Fibroblast of skin of left quadriceps (primary cell): ENCODE results near the gene FAM83F.

Experiments
- DNase-seq, 2 experiments: peaks; one replicate each; pipeline ENCODE4 v3.0.0-alpha.2; 2013; ENCODE audit warnings: low read depth in 2 of 2

FAM83F gene

GRCh38 chr22:39965748-39966147 lies 29.0 kb upstream of the FAM83F start:
- no peak for DNase-seq

DNA sequence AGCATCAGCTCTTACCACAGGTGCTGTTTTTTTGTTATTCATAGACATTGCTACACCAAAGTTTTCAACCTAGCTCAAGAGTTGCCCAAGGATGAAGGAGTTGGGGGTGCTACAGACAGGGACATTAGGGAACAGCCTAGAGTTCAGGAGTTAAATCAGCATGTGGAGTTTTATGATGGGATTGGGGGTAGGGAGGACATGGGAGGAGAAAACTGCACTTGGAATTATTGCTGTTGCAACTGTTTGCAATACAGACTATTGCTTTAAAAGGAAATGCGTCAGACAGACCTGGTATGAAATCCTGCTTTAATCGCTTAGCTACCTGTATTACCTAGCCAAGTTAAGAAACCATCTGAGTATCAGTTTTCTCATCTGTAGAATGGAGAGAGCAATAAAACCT lies 28.3 kb upstream of the FAM83F start:
- peak in 1 of 2 experiments; percentile 14 for DNase-seq

- DNase-seq: no peak
Observed at GRCh38 chr22:39967103-39967829, 27.5 kb upstream of the FAM83F start.

DNA sequence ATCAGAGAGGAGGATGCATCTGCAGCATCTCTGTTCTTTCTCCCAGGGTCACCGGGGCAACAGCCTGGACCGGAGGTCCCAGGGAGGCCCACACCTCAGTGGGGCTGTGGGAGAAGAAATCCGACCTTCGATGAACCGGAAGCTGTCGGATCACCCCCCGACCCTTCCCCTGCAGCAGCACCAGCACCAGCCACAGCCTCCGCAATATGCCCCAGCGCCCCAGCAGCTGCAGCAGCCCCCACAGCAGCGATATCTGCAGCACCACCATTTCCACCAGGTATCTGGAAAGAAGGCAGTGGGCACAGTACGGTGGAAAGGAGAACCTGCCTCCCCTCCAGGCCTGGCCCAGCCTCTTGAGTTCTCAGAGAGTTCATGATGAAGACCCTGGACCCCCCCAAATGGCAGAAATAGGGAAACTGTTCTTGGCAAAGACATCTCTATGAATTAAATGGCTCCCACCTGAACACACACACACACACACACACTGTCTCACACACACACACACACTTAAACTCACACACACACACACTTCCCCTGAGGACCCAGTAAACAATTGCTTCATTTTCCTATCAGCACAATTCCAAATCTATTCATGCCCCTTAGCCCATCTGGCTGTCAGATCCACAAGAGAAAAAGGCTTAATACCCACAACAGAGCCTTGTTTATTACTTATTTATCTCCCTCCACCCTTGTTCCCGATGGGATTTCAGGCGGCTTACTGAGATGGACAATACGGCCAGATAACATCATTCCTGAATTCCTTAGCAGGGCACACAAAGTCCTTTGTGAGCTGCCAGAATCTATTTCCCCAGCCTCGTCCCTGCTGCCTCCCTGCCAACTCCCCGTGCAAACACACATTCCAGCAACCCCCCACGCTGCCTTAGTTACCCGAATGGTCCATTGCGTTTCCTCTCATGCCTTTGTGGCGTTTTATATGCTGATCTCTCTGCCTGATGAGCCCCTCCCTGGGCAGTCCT lies 26.5 kb upstream of the FAM83F start:
- no peak for DNase-seq

- no peak for DNase-seq
Observed at GRCh38 chr22:39970742-39971141, 24.0 kb upstream of the FAM83F start.

- DNase-seq: no peak
Observed at GRCh38 chr22:39972641-39973040, 22.1 kb upstream of the FAM83F start.

GRCh38 chr22:39973656-39974055 lies 21.1 kb upstream of the FAM83F start:
- no peak for DNase-seq

DNA sequence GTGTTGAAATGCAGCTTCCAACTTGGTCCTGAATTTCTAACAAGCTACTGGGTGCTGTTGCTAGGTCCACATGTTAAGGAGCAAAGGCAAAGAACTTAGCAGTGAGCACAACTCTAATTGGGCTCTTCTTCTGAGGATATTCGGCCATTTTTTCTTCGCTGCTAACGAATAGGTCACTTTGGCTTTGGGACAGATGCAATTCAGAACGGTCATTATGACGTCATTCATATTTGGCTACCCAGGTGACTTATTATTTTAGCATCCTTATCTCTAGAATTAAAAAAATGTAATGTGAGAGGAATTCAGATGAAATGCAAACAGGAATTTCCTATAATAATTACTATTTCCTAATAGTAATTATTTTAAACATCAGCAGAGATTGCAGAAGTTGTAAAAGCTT lies 20.7 kb upstream of the FAM83F start:
- DNase-seq: no peak

DNA sequence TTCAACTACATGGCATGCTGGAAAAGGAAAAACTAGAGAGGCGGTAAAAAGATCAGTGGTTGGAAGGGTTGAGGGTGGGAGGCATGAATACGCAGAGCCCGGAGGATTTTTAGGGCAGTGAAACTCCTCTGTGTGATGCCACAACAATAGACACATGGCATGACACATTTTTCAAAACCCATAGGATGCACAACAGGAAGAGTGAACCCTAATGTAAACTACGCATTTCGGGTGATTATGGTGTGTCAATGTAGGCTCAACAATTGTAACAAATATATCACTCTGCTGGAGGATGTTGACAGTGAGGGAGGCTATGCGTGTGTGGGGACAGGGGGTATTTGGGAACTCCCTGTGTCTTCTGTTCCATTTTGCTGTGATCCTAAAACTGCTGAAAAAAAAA lies 15.7 kb upstream of the FAM83F start:
- DNase-seq: no peak

- no peak for DNase-seq
Observed at GRCh38 chr22:39979458-39979857, 15.3 kb upstream of the FAM83F start.

GRCh38 chr22:39980596-39980995 lies 14.2 kb upstream of the FAM83F start:
- DNase-seq: no peak

DNA sequence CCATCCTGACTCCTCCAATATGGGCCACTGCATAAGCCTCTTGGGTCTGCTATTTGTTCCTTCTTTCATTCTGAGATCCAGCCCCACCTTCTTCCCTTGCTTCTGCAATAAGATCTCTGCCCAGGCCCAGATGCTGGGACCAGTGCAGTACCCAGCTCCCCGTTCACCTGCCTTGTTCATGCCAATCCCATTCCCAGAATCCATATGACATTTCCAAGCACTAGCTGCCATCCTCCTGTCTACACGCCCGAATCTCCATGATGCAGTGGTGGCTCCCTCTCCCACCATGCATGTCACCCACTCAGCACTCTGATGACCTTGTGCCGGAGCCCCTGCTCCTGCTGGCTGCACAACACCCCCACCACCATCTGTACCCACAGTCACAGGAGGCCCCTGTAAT lies 11.4 kb upstream of the FAM83F start:
- no peak for DNase-seq

DNA sequence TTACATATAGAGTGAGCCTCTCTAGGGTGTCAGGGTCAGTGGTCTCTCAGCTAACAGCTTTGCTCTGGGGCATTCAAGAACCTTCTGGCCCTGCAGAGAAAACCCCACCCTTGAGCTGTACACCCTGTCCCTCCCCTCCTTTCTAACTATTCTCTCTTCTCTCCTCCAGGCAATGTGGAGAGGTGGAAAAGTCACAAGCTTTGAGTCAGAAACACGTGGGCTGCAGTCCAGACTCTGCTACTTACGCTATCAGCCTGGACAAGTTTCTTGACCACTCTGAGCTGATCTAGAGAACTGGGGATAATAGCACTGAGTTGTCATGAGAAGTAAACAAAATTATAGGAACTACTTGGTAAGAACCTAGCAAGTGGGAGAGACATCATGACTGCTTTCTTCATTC lies 10.7 kb upstream of the FAM83F start:
- no peak for DNase-seq

DNA sequence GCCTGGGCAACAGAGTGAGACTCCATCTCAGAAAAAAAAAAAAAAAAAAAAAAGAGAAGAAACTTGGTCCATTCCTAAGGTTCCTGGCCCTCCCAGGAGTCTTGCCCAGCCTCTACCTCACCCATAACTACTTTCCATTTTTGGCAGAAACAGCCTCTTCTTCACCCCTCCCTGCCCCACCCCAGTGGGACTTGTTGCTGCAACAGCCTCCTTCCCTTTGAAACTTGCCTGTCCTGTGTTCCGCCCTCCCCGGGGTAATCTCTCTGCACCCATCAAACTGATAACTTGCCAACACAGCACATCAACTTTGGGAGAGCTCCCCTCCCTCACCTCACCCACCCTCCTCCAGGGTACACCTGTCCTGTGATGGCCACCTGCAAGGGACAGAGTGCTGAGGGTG lies 10.0 kb upstream of the FAM83F start:
- no peak for DNase-seq

DNA sequence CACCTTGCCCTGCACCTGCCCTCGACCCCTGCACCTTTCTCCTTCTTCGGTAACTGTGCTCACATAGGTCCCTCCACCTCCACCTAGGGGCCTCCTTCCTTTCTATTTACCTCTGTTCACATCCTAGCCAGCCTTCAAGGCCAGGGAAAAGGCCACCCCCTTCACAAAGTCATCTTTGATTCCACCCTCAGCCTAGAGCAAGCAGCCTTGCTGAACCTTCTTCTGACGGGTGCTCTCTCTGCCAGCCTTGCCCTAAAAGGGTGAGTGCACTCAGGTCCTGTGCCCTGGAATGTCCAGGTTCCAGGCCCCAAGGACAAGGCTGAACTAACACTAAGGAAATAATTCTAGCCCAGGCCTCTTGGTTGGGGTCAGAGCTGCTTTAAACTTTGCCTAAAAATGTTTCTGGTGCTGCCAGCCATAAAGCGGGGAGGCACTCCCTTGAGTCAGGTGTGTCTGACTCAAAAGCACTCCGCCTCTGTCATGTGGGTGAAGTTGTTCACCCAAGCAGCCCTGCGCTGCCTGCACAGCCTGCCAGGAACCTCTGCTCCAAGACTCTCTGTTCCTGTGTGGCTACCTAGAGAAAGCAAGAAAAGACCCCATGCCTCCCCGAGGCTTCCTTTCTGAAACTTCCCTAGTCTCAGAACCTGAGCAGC lies 9.2 kb upstream of the FAM83F start:
- no peak for DNase-seq

GRCh38 chr22:39988386-39989114 lies 6.2 kb upstream of the FAM83F start:
- DNase-seq: no peak

DNA sequence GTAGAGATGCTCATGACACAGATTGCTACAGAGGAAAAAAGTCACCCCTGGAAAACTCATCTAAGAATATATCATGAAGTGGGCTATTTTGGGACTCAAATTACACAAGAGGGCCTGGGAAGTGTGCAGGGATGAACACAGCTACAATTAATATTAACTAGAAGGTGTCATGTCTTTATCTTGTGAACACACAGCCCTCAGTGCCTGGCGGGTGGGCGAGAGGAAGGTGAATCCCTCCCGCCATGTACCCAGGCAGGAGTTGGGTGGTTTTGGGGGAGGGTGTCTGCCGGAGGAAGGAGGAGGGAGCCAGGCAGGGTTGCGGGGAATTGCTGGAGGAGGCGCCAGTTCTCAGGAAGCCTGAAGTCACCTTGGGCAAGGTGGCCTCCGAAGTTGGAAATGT lies 5.1 kb upstream of the FAM83F start:
- DNase-seq: no peak

- DNase-seq: no peak
Observed at GRCh38 chr22:39990686-39991085, 4.1 kb upstream of the FAM83F start.

- no peak for DNase-seq
Observed at GRCh38 chr22:39991159-39991860, 3.4 kb upstream of the FAM83F start.

- no peak for DNase-seq
Observed at GRCh38 chr22:39992088-39992826, 2.5 kb upstream of the FAM83F start.
